HT-29 (cell line): Measurements from ENCODE around the gene NPY4R2. TPM values are rescaled to one million over a fixed set of nuclear protein-coding genes. Genes with fewer than 3 reads are reported as not detected.
"Not testable (repeated sequence)": the region's sequence is repeated elsewhere in the genome, so short reads cannot be mapped to it uniquely, and the experiment has no call there.

ENCODE experiments used
- DNase-seq: peaks from one replicate; pipeline ENCODE4 v3.0.0-alpha.2; 2015; ENCODE audit warnings: low spot score
- total RNA-seq: library from RNA; depleted of rRNA; stranded (reverse); fragments of >200 nt; shearing (Covaris generic); gene quantifications from 2 replicates; pipeline ENCODE4 v1.2.3, GENCODE V29; 2014

The NPY4R2 gene
- total RNA-seq, 1 experiment from 2014 or later: not detected

GRCh38 chr10:47928225-47928624 is 9.8 kb downstream of the NPY4R2 start:
- DNase-seq: not testable (repeated sequence)

- DNase-seq: not testable (repeated sequence)
Observed at GRCh38 chr10:47932824-47933223, 14.4 kb downstream of the NPY4R2 start.

GRCh38 chr10:47933462-47933861 is 15.0 kb downstream of the NPY4R2 start:
- DNase-seq: not testable (repeated sequence)

- DNase-seq: not testable (repeated sequence)
Observed at GRCh38 chr10:47936772-47937228, 18.3 kb downstream of the NPY4R2 start.

- not testable (repeated sequence) for DNase-seq
Observed at GRCh38 chr10:47937634-47938033, 19.2 kb downstream of the NPY4R2 start.

GRCh38 chr10:47940821-47941220 is 22.4 kb downstream of the NPY4R2 start:
- DNase-seq: not testable (repeated sequence)

GRCh38 chr10:47941379-47941778 is 22.9 kb downstream of the NPY4R2 start:
- not testable (repeated sequence) for DNase-seq

- DNase-seq: peak; percentile 2
Observed at GRCh38 chr10:47942351-47943019, 24.0 kb downstream of the NPY4R2 start.

GRCh38 chr10:47943328-47943727 is 24.9 kb downstream of the NPY4R2 start:
- not testable (repeated sequence) for DNase-seq

GRCh38 chr10:47947424-47947823 is 29.0 kb downstream of the NPY4R2 start:
- DNase-seq: not testable (repeated sequence)

- DNase-seq: not testable (repeated sequence)
Observed at GRCh38 chr10:47957158-47957557, 38.7 kb downstream of the NPY4R2 start.

GRCh38 chr10:47959677-47960076 is 41.2 kb downstream of the NPY4R2 start:
- DNase-seq: not testable (repeated sequence)

- not testable (repeated sequence) for DNase-seq
Observed at GRCh38 chr10:47960699-47961098, 42.2 kb downstream of the NPY4R2 start.

- not testable (repeated sequence) for DNase-seq
Observed at GRCh38 chr10:47962785-47963184, 44.3 kb downstream of the NPY4R2 start.

- not testable (repeated sequence) for DNase-seq
Observed at GRCh38 chr10:47964280-47965063, 46.0 kb downstream of the NPY4R2 start.

- DNase-seq: not testable (repeated sequence)
Observed at GRCh38 chr10:47968988-47969387, 50.5 kb downstream of the NPY4R2 start.

GRCh38 chr10:47970047-47970446 is 51.6 kb downstream of the NPY4R2 start:
- not testable (repeated sequence) for DNase-seq

- DNase-seq: not testable (repeated sequence)
Observed at GRCh38 chr10:47971598-47971997, 53.1 kb downstream of the NPY4R2 start.

- DNase-seq: not testable (repeated sequence)
Observed at GRCh38 chr10:47972077-47972476, 53.6 kb downstream of the NPY4R2 start.
